Panc1 (cell line): ENCODE measurements around the gene NIPBL.

Experiments
- POLR2AphosphoS5 ChIP-seq: IDR thresholded peaks from 2 replicates; pipeline ENCODE4 v1.6.1; 2012; ENCODE audit warnings: mild to moderate bottlenecking, low read depth, low read length, moderate library complexity
- SIN3A ChIP-seq: IDR thresholded peaks from 2 replicates; pipeline ENCODE4 v1.6.1; 2012; ENCODE audit warnings: low read depth, mild to moderate bottlenecking, low read length, moderate library complexity, borderline replicate concordance; ENCODE audit not compliant: insufficient read depth
- TCF7L2 ChIP-seq: IDR thresholded peaks from 2 replicates; pipeline ENCODE4 v1.6.1; 2011; ENCODE audit warnings: mild to moderate bottlenecking, low read depth, low read length, inconsistent platforms
- TF ChIP-seq, protein P1 (sequence below): fragments of 450-650 bp; IDR thresholded peaks from 2 replicates; pipeline ENCODE4 v1.5.1; 2017; ENCODE audit warnings: mild to moderate bottlenecking

DNA sequence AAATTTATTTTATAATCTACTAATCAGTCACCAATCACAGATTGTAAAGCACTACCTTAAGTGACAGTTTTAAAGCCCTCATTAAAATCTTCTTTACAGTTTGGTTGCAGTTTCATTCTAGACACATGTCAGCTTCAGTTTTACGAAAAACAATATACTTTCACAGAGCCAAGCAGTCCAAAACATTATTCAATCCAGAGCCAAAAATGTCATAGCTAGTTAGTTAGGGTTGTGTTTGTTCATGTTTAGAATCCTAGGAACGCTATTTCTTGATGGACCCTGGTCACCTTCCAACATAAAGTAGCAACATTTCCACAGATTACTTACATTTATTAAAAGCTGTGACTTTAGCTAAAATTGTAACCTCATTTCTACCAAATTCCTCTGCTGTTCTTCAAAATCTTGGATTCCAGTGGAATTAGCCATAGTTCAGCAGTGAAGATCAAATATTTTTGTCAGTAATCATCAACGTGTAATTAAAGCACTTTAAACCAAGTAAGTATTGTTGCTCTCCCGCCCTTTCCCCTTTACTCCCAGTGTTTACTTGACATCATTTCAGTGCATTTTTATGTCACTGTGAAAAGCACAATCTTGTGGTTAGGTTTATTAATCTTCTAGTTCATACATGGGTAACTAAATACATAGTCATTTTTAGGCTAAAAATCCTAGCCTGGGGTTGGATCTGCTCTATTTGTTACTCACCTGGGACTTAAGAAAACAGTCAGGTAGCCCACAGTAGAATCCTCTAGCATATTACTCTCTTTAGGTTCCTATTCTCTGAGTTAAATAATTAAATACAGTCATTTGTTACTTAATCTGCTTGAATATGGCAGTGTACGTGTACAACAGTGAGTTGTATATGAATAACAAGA is 74.3 kb downstream of the NIPBL start:
- TF ChIP-seq, protein P1, sequence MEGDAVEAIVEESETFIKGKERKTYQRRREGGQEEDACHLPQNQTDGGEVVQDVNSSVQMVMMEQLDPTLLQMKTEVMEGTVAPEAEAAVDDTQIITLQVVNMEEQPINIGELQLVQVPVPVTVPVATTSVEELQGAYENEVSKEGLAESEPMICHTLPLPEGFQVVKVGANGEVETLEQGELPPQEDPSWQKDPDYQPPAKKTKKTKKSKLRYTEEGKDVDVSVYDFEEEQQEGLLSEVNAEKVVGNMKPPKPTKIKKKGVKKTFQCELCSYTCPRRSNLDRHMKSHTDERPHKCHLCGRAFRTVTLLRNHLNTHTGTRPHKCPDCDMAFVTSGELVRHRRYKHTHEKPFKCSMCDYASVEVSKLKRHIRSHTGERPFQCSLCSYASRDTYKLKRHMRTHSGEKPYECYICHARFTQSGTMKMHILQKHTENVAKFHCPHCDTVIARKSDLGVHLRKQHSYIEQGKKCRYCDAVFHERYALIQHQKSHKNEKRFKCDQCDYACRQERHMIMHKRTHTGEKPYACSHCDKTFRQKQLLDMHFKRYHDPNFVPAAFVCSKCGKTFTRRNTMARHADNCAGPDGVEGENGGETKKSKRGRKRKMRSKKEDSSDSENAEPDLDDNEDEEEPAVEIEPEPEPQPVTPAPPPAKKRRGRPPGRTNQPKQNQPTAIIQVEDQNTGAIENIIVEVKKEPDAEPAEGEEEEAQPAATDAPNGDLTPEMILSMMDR, result no peak
- TF ChIP-seq TCF7L2 (no peak), SIN3A (no peak), POLR2AphosphoS5 (no peak)
